HEK293 (cell line): Measurements from ENCODE around the gene SPOCK1.
"Not testable (repeated sequence)": the region's sequence is repeated elsewhere in the genome, so short reads cannot be mapped to it uniquely, and the experiment has no call there.

Experiments used
- CTCF ChIA-PET: fragments of 350-600 bp; formaldehyde crosslinking; extraction: SDS; loops from one replicate; lab custom pipeline; 2021; ENCODE audit warnings: antibody characterized with exemption; lab: Yijun Ruan, JAX
- POLR2A ChIA-PET: fragments of 300-600 bp; formaldehyde crosslinking; extraction: SDS; loops from one replicate; lab custom pipeline; 2020; ENCODE audit warnings: antibody characterized with exemption, inconsistent platforms; lab: Yijun Ruan, JAX
- H3K27ac ChIP-seq: fragments of 200-500 bp; sonication (Bioruptor generic); 2 replicates; pipeline ENCODE4 v1.5.1; 2014; ENCODE audit warnings: low read depth, low read length, control low read depth, inconsistent platforms; ENCODE audit errors: extremely low read depth
- H3K36me3 ChIP-seq, 2 experiments: fragments of 200-500 bp in 1 of 2; sonication (Bioruptor generic) in 1 of 2; 1 replicate in 1 of 2; 2 replicates in 1 of 2; pipeline ENCODE4 v1.5.1; 2014 to 2017; ENCODE audit warnings: inconsistent platforms in 2 of 2, low read length in 2 of 2; ENCODE audit not compliant: control insufficient read depth in 2 of 2, insufficient read depth in 1 of 2
- H3K4me1 ChIP-seq: fragments of 200-500 bp; sonication (Bioruptor generic); 2 replicates; pipeline ENCODE4 v1.5.1; 2014; ENCODE audit warnings: mild to moderate bottlenecking, low read length, inconsistent platforms; ENCODE audit not compliant: control insufficient read depth, insufficient read depth
- H3K4me3 ChIP-seq: 2 replicates; pipeline ENCODE4 v1.5.1; 2011; ENCODE audit warnings: low read depth, mild to moderate bottlenecking, control low read depth, low read length, moderate library complexity
- H3K9me3 ChIP-seq: fragments of 200-500 bp; sonication (Bioruptor generic); 2 replicates; pipeline ENCODE4 v1.5.1; 2014; ENCODE audit warnings: low read depth, low read length, inconsistent platforms; ENCODE audit not compliant: control insufficient read depth, insufficient read depth
- FEZF1 ChIP-seq: fragments of 450-650 bp; formaldehyde crosslinking; IDR thresholded peaks from 2 replicates; pipeline ENCODE4 v1.5.1; 2016; ENCODE audit warnings: missing biosample characterization, missing genetic modification characterization
- KLF8 ChIP-seq: fragments of 450-650 bp; formaldehyde crosslinking; IDR thresholded peaks from 2 replicates; pipeline ENCODE4 v1.5.1; 2016; ENCODE audit warnings: missing biosample characterization, missing genetic modification characterization
- PRDM10 ChIP-seq: fragments of 450-650 bp; formaldehyde crosslinking; IDR thresholded peaks from 2 replicates; pipeline ENCODE4 v1.5.1; 2016; ENCODE audit warnings: missing biosample characterization, missing genetic modification characterization
- SALL2 ChIP-seq: fragments of 450-650 bp; formaldehyde crosslinking; IDR thresholded peaks from 2 replicates; pipeline ENCODE4 v1.5.0; 2017; ENCODE audit warnings: missing biosample characterization, mild to moderate bottlenecking, missing genetic modification characterization, borderline replicate concordance
- ZBTB21 ChIP-seq: fragments of 450-650 bp; formaldehyde crosslinking; IDR thresholded peaks from 2 replicates; pipeline ENCODE4 v1.5.1; 2017; ENCODE audit warnings: missing biosample characterization, missing genetic modification characterization
- ZBTB7A ChIP-seq: fragments of 450-650 bp; formaldehyde crosslinking; IDR thresholded peaks from 2 replicates; pipeline ENCODE4 v1.5.1; 2016; ENCODE audit warnings: low read depth, missing biosample characterization, missing genetic modification characterization
- ZNF114 ChIP-seq: fragments of 450-650 bp; formaldehyde crosslinking; IDR thresholded peaks from 2 replicates; pipeline ENCODE4 v1.5.0; 2017; ENCODE audit warnings: missing biosample characterization, missing genetic modification characterization
- ZNF146 ChIP-seq: fragments of 450-650 bp; formaldehyde crosslinking; IDR thresholded peaks from 2 replicates; pipeline ENCODE4 v1.5.1; 2016; ENCODE audit warnings: missing biosample characterization, missing genetic modification characterization
- ZNF169 ChIP-seq: fragments of 450-650 bp; formaldehyde crosslinking; IDR thresholded peaks from 2 replicates; pipeline ENCODE4 v1.5.1; 2016; ENCODE audit warnings: missing biosample characterization, missing genetic modification characterization
- ZNF398 ChIP-seq: fragments of 450-650 bp; formaldehyde crosslinking; IDR thresholded peaks from 2 replicates; pipeline ENCODE4 v1.5.1; 2017; ENCODE audit warnings: missing biosample characterization, missing genetic modification characterization
- ZNF426 ChIP-seq: fragments of 450-650 bp; formaldehyde crosslinking; IDR thresholded peaks from 2 replicates; pipeline ENCODE4 v1.5.1; 2017; ENCODE audit warnings: missing biosample characterization, missing genetic modification characterization, mild to moderate bottlenecking, inconsistent platforms, moderate library complexity
- ZNF449 ChIP-seq: fragments of 450-650 bp; formaldehyde crosslinking; IDR thresholded peaks from 2 replicates; pipeline ENCODE4 v1.5.1; 2017; ENCODE audit warnings: missing biosample characterization, mild to moderate bottlenecking, missing genetic modification characterization, moderate library complexity
- ZNF560 ChIP-seq: fragments of 450-650 bp; formaldehyde crosslinking; IDR thresholded peaks from 2 replicates; pipeline ENCODE4 v1.5.1; 2017; ENCODE audit warnings: missing biosample characterization, missing genetic modification characterization, borderline replicate concordance
- ZNF768 ChIP-seq: fragments of 450-650 bp; formaldehyde crosslinking; IDR thresholded peaks from 2 replicates; pipeline ENCODE4 v1.5.1; 2018; ENCODE audit warnings: missing biosample characterization, mild to moderate bottlenecking, missing genetic modification characterization
- ZNF785 ChIP-seq: fragments of 450-650 bp; formaldehyde crosslinking; IDR thresholded peaks from 2 replicates; pipeline ENCODE4 v1.5.1; 2016; ENCODE audit warnings: missing biosample characterization, missing genetic modification characterization
- ZNF837 ChIP-seq: fragments of 450-650 bp; formaldehyde crosslinking; IDR thresholded peaks from 2 replicates; pipeline ENCODE4 v1.5.1; 2016; ENCODE audit warnings: missing biosample characterization, missing genetic modification characterization
- TF ChIP-seq, protein P1 (sequence below): fragments of 450-650 bp; formaldehyde crosslinking; IDR thresholded peaks from 2 replicates; pipeline ENCODE4 v1.5.1; 2017; ENCODE audit warnings: missing biosample characterization, missing genetic modification characterization
- TF ChIP-seq, protein P2 (sequence below): fragments of 450-650 bp; formaldehyde crosslinking; IDR thresholded peaks from 2 replicates; pipeline ENCODE4 v1.5.1; 2016; ENCODE audit warnings: missing biosample characterization, missing genetic modification characterization
- TF ChIP-seq, protein P3 (sequence below): fragments of 450-650 bp; formaldehyde crosslinking; IDR thresholded peaks from 2 replicates; pipeline ENCODE4 v1.5.1; 2016; ENCODE audit warnings: missing biosample characterization, missing genetic modification characterization

Gene SPOCK1

DNA sequence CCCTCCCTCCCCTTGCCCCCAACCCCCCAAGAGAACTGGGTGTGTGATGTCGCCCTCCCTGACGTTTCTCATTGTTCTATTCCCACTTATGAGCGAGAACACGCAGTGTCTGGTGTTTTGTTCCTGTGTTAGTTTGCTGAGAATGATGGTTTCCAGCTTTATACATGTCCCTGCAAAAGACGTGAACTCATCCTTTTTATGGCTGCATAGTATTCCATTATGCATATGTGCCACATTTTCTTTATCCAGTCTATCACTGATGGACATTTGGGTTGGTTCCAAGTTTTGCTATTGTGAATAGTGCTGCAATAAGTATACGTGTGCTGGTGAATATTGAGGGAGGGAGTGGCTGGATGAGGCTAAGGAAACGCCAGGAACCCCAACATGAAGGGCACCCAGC lies 108.1 kb downstream of the SPOCK1 start:
- peak; percentile 69; the same call in 1 of the 2 replicates for TF ChIP-seq ZNF146 (tag by site-specific recombination)
- TF ChIP-seq, all 188 proteins: peak for 1; not testable (repeated sequence) for 187
- H3K36me3 ChIP-seq, H3K27ac ChIP-seq, H3K4me3 ChIP-seq, H3K4me1 ChIP-seq, H3K9me3 ChIP-seq, POLR2A ChIA-PET: not testable (repeated sequence)
- CTCF ChIA-PET, result interaction anchor here (0.6 to 1.8 kb wide), 2 partner anchors 38 to 71 kb away, joined by 3 to 4 read pairs; no protein-coding TSS in a partner anchor

DNA sequence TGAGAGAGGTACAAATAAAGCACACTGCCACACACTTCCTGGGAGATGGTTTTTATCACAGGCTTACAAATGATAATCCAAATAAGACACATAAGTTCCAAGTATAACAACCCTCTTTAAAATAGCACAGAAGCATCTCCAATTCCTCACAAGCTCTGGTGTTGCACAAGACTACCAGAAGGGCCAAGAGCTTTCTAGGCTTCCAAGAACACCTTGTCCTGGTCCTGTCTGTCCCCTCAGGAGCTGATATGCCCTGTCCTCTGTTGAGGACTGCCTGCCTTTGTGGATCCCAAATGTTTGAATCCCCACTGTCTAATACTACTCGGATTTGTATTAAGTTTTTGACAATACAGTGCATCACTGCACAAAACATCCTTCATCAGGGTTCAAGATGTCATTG lies 110.1 kb downstream of the SPOCK1 start:
- Histone ChIP-seq H3K27ac (no peak overlapping the region), H3K36me3 (no peaks in the 10 kb centered on the region), H3K9me3 (no peaks in the 10 kb centered on the region), H3K4me3 (no peak overlapping the region), H3K4me1 (no peaks in the 10 kb centered on the region)
- no peak for TF ChIP-seq ZNF449 (tag by site-specific recombination)
- no peak for TF ChIP-seq ZNF768 (tag by site-specific recombination)
- no peak for TF ChIP-seq ZNF426 (tag by site-specific recombination)
- no peak for TF ChIP-seq ZBTB7A (tag by site-specific recombination)
- no peak for TF ChIP-seq SALL2 (tag by site-specific recombination)
- no peak for TF ChIP-seq ZNF837 (tag by site-specific recombination)
- no peak for TF ChIP-seq ZNF398 (tag by site-specific recombination)
- TF ChIP-seq FEZF1, result no peak
- TF ChIP-seq, protein P1, sequence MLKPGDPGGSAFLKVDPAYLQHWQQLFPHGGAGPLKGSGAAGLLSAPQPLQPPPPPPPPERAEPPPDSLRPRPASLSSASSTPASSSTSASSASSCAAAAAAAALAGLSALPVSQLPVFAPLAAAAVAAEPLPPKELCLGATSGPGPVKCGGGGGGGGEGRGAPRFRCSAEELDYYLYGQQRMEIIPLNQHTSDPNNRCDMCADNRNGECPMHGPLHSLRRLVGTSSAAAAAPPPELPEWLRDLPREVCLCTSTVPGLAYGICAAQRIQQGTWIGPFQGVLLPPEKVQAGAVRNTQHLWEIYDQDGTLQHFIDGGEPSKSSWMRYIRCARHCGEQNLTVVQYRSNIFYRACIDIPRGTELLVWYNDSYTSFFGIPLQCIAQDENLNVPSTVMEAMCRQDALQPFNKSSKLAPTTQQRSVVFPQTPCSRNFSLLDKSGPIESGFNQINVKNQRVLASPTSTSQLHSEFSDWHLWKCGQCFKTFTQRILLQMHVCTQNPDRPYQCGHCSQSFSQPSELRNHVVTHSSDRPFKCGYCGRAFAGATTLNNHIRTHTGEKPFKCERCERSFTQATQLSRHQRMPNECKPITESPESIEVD (tag by site-specific recombination), result no peak
- ChIA-PET CTCF (interaction anchor here (0.6 to 0.8 kb wide), 3 partner anchors 9 to 21 kb away, joined by 3 read pairs; no protein-coding TSS in a partner anchor), POLR2A (no interaction called here)

DNA sequence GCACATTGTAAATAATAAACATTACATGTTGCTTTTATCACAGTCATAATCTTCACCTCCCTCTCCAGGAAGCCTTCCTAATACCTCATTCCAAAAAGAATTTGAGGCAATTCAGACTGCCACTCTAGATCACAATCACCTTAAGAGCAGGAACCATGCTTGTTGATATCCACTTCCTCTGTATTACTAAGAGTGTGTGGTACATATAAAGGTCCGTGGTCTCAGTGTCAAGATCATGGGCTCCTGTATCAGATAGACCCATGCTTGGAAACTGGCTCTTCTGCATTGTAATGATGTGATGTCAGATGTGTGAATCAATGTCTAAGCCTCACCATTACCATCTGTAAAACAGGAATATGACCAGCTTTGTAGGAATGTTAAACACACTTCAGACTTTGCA lies 114.1 kb downstream of the SPOCK1 start:
- Histone ChIP-seq H3K9me3 (no peaks in the 10 kb centered on the region), H3K4me3 (no peak overlapping the region), H3K4me1 (no peaks in the 10 kb centered on the region), H3K27ac (no peak overlapping the region), H3K36me3 (no peaks in the 10 kb centered on the region)
- ChIA-PET POLR2A (no interaction called here), CTCF (no interaction called here)
- TF ChIP-seq PRDM10 (tag by site-specific recombination) (no peak), ZBTB21 (tag by site-specific recombination) (no peak), KLF8 (tag by site-specific recombination) (no peak), ZNF560 (tag by site-specific recombination) (no peak), ZNF114 (tag by site-specific recombination) (no peak), ZNF169 (tag by site-specific recombination) (no peak), ZNF785 (tag by site-specific recombination) (no peak)
- TF ChIP-seq, protein P2, sequence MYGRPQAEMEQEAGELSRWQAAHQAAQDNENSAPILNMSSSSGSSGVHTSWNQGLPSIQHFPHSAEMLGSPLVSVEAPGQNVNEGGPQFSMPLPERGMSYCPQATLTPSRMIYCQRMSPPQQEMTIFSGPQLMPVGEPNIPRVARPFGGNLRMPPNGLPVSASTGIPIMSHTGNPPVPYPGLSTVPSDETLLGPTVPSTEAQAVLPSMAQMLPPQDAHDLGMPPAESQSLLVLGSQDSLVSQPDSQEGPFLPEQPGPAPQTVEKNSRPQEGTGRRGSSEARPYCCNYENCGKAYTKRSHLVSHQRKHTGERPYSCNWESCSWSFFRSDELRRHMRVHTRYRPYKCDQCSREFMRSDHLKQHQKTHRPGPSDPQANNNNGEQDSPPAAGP (tag by site-specific recombination), result no peak
- TF ChIP-seq, protein P3, sequence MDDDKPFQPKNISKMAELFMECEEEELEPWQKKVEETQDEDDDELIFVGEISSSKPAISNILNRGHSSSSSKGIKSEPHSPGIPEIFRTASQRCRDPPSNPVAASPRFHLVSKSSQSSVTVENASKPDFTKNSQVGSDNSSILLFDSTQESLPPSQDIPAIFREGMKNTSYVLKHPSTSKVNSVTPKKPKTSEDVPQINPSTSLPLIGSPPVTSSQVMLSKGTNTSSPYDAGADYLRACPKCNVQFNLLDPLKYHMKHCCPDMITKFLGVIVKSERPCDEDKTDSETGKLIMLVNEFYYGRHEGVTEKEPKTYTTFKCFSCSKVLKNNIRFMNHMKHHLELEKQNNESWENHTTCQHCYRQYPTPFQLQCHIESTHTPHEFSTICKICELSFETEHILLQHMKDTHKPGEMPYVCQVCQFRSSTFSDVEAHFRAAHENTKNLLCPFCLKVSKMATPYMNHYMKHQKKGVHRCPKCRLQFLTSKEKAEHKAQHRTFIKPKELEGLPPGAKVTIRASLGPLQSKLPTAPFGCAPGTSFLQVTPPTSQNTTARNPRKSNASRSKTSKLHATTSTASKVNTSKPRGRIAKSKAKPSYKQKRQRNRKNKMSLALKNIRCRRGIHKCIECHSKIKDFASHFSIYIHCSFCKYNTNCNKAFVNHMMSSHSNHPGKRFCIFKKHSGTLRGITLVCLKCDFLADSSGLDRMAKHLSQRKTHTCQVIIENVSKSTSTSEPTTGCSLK (tag by site-specific recombination), result no peak
